ENCODE results near the gene SRSF6.

The SRSF6 gene

DNA sequence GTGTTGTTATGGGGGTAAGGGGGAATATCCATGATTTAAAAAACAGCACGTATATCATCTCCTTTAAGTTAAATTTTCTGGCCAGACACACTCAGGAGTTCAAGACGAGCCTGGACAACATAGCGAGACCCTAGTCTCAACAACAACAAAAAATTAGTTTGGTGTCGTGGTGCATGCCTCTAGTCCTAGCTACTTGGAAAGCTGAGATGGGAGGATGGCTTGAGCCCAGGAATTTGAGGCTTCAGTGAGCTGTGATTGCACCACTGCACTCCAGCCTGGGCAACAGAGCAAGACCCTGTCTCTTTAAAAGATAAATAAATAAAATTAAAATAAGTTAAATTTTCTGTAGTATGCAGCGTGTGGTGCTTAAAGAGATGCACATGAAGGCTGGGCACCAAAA, 31.5 kb upstream of the SRSF6 start:
- Histone ChIP-seq H3K9me2 (replicated peaks; ENCODE audit: control insufficient read depth, low read length) (no peaks in the 10 kb centered on the region), H3F3A (ENCODE audit: control insufficient read depth, insufficient read depth) (no peaks in the 10 kb centered on the region), H3K4me1 (ENCODE audit: control insufficient read depth, low read length) (no peaks in the 10 kb centered on the region), H3K27me3 (ENCODE audit: control insufficient read depth, low read length) (no peaks in the 10 kb centered on the region), H3K4me3 (ENCODE audit: low read length) (no peak overlapping the region), H3K36me3 (ENCODE audit: control insufficient read depth, low read length) (no peaks in the 10 kb centered on the region), H3K79me2 (ENCODE audit: control insufficient read depth, low read length) (no peaks in the 10 kb centered on the region), H3K4me2 (ENCODE audit: low read length) (no peak overlapping the region), H3K27ac (ENCODE audit: low read depth, low read length) (no peak overlapping the region), H4K20me1 (ENCODE audit: control insufficient read depth, insufficient read depth, low read depth, low read length) (no peaks in the 10 kb centered on the region), H3K9me3 (ENCODE audit: control insufficient read depth, insufficient read depth, low read length) (no peaks in the 10 kb centered on the region)
- TF ChIP-seq, protein P1, sequence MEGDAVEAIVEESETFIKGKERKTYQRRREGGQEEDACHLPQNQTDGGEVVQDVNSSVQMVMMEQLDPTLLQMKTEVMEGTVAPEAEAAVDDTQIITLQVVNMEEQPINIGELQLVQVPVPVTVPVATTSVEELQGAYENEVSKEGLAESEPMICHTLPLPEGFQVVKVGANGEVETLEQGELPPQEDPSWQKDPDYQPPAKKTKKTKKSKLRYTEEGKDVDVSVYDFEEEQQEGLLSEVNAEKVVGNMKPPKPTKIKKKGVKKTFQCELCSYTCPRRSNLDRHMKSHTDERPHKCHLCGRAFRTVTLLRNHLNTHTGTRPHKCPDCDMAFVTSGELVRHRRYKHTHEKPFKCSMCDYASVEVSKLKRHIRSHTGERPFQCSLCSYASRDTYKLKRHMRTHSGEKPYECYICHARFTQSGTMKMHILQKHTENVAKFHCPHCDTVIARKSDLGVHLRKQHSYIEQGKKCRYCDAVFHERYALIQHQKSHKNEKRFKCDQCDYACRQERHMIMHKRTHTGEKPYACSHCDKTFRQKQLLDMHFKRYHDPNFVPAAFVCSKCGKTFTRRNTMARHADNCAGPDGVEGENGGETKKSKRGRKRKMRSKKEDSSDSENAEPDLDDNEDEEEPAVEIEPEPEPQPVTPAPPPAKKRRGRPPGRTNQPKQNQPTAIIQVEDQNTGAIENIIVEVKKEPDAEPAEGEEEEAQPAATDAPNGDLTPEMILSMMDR (IDR thresholded peaks at IDR 0.05; ENCODE audit: low read depth, low read length, poor library complexity, severe bottlenecking), result no peak
- no peak for TF ChIP-seq EZH2phosphoT487 (IDR thresholded peaks at IDR 0.05; ENCODE audit: borderline replicate concordance, low read length)

DNA sequence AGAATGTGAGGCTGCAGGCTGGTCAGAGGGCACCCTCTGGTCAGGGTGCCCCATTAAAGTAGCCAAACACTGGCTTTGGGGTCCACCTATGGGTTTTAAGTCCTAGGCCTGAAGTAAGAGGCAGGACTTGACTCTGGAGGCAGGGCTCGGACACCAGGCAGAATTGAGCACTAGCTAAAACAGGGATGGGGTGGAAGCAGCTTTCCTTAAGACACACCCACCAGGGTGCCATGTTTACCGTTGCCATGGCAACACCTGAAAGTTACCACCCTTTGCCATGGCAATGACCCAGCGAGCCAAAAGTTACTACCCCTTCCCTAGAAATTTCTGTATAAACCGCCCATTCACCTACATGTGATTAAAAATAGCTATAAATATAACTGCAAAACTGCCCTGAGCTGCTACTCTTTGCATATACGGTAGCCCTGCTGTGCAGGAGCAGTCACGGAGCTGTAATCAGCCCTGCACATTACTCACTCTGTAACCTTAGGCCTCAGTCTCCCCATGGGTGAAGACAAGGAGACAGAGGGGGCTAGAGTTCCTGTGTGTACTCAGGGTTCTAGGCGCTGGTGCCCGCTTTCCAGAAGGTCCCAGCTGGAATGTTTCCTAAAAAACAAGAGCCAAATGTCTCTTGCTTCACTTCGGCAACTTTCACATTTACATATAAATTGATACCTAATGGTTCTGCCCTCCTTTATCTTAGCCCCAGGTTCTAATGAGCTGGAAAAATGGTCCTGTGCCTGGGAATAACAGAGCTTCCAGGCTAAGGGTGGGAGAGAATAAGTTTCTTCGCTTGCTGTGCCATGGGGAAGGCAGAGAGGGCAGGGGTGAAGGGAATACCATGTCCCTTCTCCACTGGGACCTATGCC, 27.2 kb upstream of the SRSF6 start:
- Histone ChIP-seq H3K4me2 (ENCODE audit: low read length) (no peak overlapping the region), H3F3A (ENCODE audit: control insufficient read depth, insufficient read depth) (no peaks in the 10 kb centered on the region)

DNA sequence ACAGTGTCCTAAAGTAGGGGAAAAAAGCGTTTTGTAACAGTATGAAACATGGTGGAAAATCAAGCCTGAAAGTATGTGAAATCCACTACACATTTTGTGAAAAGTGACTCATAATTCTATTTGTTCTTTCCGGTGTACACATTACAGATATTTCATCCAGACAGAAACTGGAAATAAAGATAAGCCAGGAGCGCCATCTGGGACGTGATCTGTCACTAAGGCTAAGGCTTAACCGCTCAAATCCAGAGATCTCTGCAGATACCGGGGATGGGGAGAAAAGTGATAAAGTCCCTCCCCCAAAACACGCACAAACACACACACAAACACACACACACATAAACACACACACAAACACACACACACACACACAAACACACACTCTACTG, 26.6 kb upstream of the SRSF6 start:
- TF ChIP-seq, protein P1 (IDR thresholded peaks at IDR 0.05; ENCODE audit: low read depth, low read length, poor library complexity, severe bottlenecking), result no peak
- TF ChIP-seq EZH2phosphoT487 (IDR thresholded peaks at IDR 0.05; ENCODE audit: borderline replicate concordance, low read length), result no peak
- 0 out of 2 replicates have a peak, but pooled peaks cover 3% of the 10 kb centered on the region for H3K27me3 ChIP-seq (ENCODE audit: control insufficient read depth, low read length)

More for the DNA sequence above, 27.2 kb upstream of the SRSF6 start:
- no peaks in the 10 kb centered on the region for H3K9me3 ChIP-seq (ENCODE audit: control insufficient read depth, insufficient read depth, low read length)
- no peaks in the 10 kb centered on the region for H3K9me2 ChIP-seq (replicated peaks; ENCODE audit: control insufficient read depth, low read length)
- H3K27me3 ChIP-seq (ENCODE audit: control insufficient read depth, low read length), result 0 out of 2 replicates have a peak, but pooled peaks cover 3% of the 10 kb centered on the region
- H3K4me1 ChIP-seq (ENCODE audit: control insufficient read depth, low read length), result no peaks in the 10 kb centered on the region
- no peaks in the 10 kb centered on the region for H4K20me1 ChIP-seq (ENCODE audit: control insufficient read depth, insufficient read depth, low read depth, low read length)
- H3K36me3 ChIP-seq (ENCODE audit: control insufficient read depth, low read length), result no peaks in the 10 kb centered on the region
- H3K79me2 ChIP-seq (ENCODE audit: control insufficient read depth, low read length), result no peaks in the 10 kb centered on the region
- TF ChIP-seq EZH2phosphoT487 (IDR thresholded peaks at IDR 0.05; ENCODE audit: borderline replicate concordance, low read length), result no peak
- TF ChIP-seq, protein P1 (IDR thresholded peaks at IDR 0.05; ENCODE audit: low read depth, low read length, poor library complexity, severe bottlenecking), result no peak
- H3K4me3 ChIP-seq (ENCODE audit: low read length), result no peak overlapping the region
- no peak overlapping the region for H3K27ac ChIP-seq (ENCODE audit: low read depth, low read length)

More for the DNA sequence above, 26.6 kb upstream of the SRSF6 start:
- H3K4me1 ChIP-seq (ENCODE audit: control insufficient read depth, low read length), result no peaks in the 10 kb centered on the region
- no peaks in the 10 kb centered on the region for H3K9me2 ChIP-seq (replicated peaks; ENCODE audit: control insufficient read depth, low read length)
- H3K4me3 ChIP-seq (ENCODE audit: low read length), result no peak overlapping the region
- no peak overlapping the region for H3K4me2 ChIP-seq (ENCODE audit: low read length)
- no peaks in the 10 kb centered on the region for H3K36me3 ChIP-seq (ENCODE audit: control insufficient read depth, low read length)
- H3K79me2 ChIP-seq (ENCODE audit: control insufficient read depth, low read length), result no peaks in the 10 kb centered on the region
- H3K9me3 ChIP-seq (ENCODE audit: control insufficient read depth, insufficient read depth, low read length), result no peaks in the 10 kb centered on the region
- no peaks in the 10 kb centered on the region for H4K20me1 ChIP-seq (ENCODE audit: control insufficient read depth, insufficient read depth, low read depth, low read length)
- H3F3A ChIP-seq (ENCODE audit: control insufficient read depth, insufficient read depth), result no peaks in the 10 kb centered on the region
- no peak overlapping the region for H3K27ac ChIP-seq (ENCODE audit: low read depth, low read length)

All from DOHH2 (cell line).